Activated T-cell treated with anti-CD3 and anti-CD28 coated beads, Interleukin-2, amount 50 U/mL, for 48 hours (primary cell): ENCODE measurements around the gene PWP1.

Experiments used
- DNase-seq, 2 experiments: peaks; one replicate each; pipeline ENCODE4 v3.0.0-alpha.2; 2020

Gene PWP1

GRCh38 chr12:107685360-107686248 is at the start of gene PWP1:
TSS of gene PWP1 (plus strand) at chr12:107685799. CDS start at chr12:107685900, 101 bp downstream.
- peak; percentile 95 to 96 for DNase-seq

DNA sequence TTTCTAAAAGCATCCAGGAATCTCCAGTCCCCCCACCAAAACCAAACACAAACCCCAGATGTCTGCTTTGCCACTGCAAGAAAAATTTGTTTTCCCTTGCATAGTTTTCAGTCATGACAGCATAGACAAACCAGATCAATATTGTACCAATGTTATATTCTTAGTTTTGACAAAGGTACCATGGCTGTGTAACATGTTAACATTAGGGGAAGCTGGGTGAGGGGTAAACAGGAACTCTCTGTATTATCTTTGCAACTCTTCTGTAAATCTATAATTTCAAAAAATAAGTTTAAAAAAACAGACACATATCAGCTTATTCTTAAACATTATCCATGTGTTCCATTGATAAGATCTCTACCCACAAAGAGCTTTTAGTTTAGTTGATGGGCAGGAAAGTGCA is 44.4 kb upstream of the PWP1 start:
- DNase-seq, result no peak

- no peak for DNase-seq
Measured at GRCh38 chr12:107642240-107642639, 43.4 kb upstream of the PWP1 start.

GRCh38 chr12:107645630-107646333 is 39.8 kb upstream of the PWP1 start:
- no peak for DNase-seq

DNA sequence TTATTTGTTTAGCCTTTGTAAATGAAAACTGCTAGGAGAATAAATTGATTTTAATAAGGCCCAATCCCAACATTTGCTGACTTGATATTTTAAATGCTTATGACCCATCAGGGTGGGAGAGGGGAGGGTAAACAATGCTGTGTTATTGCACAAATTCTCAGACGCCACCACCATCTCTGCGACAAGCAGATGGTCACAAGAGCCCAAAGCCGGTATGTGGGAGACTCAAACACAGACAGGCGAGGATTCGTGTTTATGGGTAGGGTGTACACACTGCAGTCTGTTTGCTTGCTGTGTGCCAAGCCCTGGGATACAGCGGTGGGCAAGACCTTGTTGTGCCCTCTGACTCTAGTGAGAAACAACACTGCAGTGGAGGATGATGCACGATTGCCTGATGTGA is 39.2 kb upstream of the PWP1 start:
- DNase-seq, result no peak

DNA sequence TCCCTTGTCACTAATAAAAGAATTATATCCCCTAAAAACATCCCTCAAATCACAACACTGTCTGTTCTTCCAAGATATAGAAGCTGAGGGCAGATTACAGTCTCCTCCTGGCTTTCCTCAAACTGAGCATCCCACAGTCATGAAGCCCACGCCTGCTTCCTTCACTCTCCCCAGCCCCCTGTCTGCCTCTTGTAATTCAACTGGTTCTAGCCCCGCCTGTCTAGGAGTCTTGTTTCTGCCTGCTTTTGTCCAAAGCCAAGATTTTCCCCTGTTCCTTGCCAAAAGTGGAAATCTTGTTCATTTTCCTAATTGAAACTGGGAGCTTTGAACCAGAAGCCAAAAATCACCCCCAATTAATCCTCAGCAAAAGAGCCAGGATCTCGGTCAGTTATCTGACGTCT is 35.9 kb upstream of the PWP1 start:
- no peak for DNase-seq

GRCh38 chr12:107650977-107651376 is 34.6 kb upstream of the PWP1 start:
- no peak for DNase-seq

DNA sequence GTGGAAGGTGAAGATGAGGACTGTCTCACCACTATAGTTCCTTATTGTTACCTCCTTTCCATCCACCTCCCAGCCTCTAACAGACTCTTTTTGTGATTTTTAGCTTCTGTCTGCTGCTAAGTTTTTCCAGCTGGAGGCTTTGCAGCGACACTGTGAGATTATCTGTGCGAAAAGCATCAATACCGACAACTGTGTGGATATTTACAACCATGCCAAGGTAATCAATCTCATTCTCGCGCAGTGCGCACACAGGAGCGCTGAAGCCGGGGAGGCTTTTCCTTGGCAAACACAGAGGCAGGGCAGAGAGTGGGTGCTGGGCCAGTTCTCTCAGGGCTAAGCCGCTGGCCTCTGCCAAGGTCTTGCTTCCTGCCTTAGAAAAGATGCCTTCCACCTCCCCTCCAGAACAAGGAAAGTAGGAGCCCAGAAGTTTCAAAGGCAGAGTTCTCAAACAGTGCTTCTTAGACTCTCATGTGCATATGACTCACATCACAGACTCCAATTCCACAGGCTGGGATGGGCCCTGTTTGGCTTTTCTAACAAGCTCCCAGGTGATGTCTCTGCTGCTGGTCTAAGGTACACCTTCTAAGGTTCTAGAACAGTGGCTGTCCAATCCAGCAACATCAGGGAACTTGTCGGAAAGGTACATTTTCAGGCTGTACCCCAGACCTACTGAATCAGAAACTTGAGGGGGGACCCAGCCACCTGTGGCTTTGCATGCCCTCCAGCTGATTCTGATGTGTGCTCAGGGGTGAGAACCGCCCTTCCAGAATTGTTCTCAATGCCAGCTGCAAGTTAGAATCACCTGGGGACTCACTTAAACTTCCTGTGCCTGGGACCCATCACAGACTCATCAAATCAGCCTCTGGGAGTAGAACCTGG is 33.8 kb upstream of the PWP1 start:
- DNase-seq, result no peak

GRCh38 chr12:107653519-107653918 is 32.1 kb upstream of the PWP1 start:
- no peak for DNase-seq

GRCh38 chr12:107654873-107655272 is 30.7 kb upstream of the PWP1 start:
- no peak for DNase-seq

DNA sequence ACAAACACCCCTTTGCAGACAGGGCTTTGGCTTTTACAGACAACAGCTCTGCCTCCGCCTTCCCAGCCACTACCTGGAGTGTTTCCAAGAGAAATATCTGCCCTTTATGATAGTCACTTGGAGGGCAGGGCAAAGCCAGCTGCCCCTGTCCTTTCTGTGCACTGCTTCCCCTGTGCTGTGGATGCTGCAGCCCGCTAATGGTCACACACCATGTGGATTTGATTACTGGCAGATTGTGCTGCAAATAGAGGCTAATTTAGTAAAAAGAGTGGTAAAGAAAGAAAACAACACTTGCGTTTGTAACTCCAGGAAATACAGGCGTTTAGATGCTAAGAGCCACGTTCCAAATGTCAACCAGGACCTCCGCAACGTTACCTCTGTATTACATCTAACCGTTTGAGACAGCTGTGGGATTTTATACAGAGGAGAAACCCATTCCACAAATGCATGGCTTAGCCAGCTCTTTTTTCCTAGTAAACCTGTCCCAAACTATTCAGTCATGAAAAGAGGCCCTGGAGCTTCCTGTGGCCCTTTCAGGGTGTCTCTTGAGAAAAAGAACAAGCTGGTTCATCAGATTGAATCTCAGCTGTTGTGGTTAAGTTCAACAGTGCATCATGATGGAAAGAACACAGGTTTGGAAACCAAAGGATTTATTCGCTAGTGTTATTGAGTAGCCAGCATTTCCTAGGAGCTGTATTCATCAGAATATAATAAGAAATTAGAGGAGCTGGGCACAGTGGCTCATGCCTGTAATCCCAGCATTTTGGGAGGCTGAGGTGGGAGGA is 30.1 kb upstream of the PWP1 start:
- DNase-seq, result no peak

DNA sequence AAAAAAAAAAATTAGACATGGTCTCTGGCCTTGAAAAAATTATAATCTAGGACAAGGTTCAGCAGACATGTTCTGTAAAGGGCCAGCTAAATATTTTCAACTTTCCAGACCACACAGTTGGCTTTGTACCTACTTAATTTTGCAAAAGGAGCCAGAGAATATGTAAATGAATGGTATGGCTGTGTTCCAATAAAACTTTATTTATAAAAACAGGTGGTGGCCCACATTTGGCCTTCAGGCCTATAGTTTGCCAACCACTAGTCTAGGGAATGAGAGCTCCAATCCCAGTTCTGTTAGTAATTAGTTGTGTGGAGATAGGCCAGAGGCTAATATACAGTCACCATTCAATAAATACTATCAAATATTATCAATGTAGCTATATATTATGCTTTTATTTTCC is 29.3 kb upstream of the PWP1 start:
- no peak for DNase-seq

DNA sequence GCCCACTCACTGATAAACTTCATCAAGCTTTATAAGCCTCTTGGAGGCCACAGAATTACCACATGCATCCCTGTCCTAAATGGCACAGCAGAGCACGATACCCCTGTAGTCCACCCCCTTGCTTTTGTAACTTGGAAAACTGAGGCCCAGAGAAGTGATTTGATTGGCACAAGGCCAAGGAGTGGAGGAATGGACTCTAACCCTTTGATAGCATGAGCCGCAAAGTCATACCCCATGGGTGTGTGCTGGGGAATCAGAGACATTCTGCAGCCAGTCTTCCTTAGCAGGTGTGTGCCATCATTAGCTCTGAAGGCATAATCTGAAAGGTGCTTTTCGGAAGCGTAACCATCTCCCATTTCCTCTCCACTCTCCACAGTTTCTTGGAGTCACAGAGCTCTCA is 28.5 kb upstream of the PWP1 start:
- DNase-seq, result no peak

DNA sequence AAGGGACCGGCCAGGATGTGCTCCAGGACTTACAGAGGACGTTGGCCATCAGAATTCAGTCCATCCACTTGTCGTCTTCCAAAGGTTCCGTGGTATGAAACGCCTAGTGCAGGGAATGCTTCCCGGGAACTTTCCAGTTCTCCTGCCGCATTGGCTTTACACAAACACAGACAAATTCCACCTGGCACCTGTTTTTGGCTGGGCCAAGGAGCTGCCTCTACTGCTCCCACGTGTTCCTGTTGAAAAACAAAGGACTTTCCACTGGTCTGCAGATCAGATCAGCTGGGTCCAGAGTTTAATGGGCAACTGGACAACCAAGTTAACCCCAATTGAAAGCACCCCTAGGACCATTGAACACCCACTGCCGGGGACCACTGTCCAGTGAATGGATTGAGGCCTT is 28.0 kb upstream of the PWP1 start:
- DNase-seq, result no peak

DNA sequence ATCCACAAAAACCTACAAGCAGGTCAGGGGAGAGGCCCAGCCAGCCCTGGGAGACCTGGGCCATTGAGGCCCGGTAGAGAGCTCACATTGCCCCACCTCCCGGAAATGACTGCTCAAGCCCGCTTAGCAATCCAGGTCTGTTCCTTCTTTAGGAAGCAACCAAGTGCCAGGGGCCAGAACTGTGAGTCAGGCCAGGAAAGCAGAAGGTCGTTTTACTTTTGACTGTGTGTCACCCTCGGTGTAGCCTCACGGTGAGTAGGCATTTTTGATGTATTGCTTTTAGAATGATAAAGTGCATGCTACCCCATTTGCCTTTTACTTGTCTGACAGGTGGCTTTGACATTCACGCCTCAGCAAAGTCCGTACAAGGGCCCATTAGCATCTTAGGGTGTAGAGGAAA is 25.4 kb upstream of the PWP1 start:
- DNase-seq, result no peak

DNA sequence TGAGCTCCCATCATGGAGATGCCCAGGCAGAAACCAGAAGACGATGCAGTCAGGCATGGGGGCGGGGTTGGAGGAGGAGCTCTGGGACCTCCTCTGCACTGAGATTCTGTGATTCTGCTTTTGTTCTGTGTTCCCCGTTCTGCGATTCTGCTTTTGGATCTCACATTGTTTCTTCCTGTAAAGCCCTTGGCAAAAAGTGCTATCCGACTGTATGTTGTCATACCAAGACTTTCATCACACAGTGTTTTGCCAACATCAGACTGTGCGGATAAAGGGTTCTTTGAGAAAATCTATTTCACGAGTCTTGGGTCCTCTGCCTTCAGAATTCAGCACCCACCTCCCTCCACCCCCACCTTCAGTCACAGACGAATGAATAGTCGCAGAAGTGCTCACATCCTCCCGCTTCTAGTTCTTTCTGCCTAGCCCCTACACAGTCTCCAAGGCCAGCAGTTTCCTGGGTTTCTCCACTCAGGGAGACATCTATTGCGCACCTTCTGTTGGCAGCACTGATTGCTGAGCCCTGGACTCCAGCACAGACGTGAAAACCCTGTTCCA is 24.7 kb upstream of the PWP1 start:
- no peak for DNase-seq

GRCh38 chr12:107661830-107662229 is 23.8 kb upstream of the PWP1 start:
- no peak for DNase-seq

DNA sequence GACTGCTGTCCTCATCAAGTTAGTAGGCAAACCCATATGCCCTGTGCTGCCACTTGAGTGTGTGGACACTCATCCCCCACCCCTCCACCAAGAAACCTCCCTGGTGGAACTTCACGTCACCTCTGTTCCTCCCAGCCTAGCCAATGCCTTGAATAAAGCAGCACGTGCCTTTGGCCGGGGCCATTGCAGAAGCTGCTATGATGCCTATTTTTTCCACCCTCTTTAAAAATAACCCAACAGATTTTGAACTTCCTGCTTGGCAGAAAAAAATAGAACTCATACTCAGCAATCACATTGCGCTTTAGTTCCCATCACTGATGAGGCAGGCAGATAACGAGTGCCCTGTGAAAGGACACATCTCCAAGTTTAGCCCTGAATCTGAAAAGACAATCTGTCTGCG is 23.1 kb upstream of the PWP1 start:
- no peak for DNase-seq

DNA sequence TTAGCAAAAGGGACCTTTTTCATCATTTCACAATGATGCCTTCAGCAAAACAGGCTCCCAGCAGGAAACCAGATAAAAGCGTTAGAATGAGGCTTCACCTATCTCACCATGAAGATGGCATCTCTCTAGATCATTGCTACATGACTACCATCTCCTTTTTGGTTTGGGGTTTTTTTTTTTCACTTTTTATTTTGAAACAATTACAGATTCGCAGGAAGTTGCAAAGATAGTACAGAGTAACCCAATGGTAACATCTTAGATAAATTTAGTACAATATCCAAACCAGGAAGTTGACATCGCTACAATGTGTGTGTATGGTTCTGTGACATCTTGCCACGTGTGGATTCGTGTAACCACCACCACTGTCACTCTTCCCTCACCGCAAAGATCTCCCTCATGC is 22.3 kb upstream of the PWP1 start:
- DNase-seq, result no peak

- no peak for DNase-seq
Measured at GRCh38 chr12:107666009-107666408, 19.6 kb upstream of the PWP1 start.

GRCh38 chr12:107667464-107667863 is 18.1 kb upstream of the PWP1 start:
- no peak for DNase-seq
